IPS DF 6.9 (cell line): Measurements from ENCODE around the gene BRIP1.
"Not testable (repeated sequence)": the region's sequence is repeated elsewhere in the genome, so short reads cannot be mapped to it uniquely, and the experiment has no call there.

Experiments
- DNase-seq: peaks from one replicate; pipeline ENCODE4 v3.0.0-alpha.2; 2013; ENCODE audit warnings: low read depth, low spot score
- H3K27ac ChIP-seq: one replicate; pipeline ENCODE4 v1.5.1; 2013; ENCODE audit warnings: low read length, control low read depth
- H3K27me3 ChIP-seq: 2 replicates; pipeline ENCODE4 v1.6.1; 2013; ENCODE audit warnings: mild to moderate bottlenecking, low read length; ENCODE audit not compliant: control insufficient read depth, insufficient read depth
- H3K36me3 ChIP-seq: 2 replicates; pipeline ENCODE4 v1.6.1; 2013; ENCODE audit warnings: low read length; ENCODE audit not compliant: control insufficient read depth, insufficient read depth
- H3K4me1 ChIP-seq: 2 replicates; pipeline ENCODE4 v1.6.1; 2013; ENCODE audit warnings: low read length; ENCODE audit not compliant: control insufficient read depth, insufficient read depth
- H3K4me3 ChIP-seq: 2 replicates; pipeline ENCODE4 v1.5.1; 2013; ENCODE audit warnings: mild to moderate bottlenecking, low read length
- H3K9me3 ChIP-seq: 2 replicates; pipeline ENCODE4 v1.6.1; 2013; ENCODE audit warnings: low read length, inconsistent platforms; ENCODE audit not compliant: control insufficient read depth, insufficient read depth
- WGBS: extraction: QIAGEN DNeasy Blood & Tissue Kit; methylation state at CpG from one replicate; pipeline ENCODE4 v1.1.7; 2013; ENCODE audit warnings: mixed read lengths, missing lambda C conversion rate; ENCODE audit not compliant: insufficient read length, insufficient coverage; 5-methylcytosine and 5-hydroxymethylcytosine counted together

Gene BRIP1

GRCh38 chr17:61784510-61784909 is 78.8 kb downstream of the BRIP1 start:
- WGBS = no CpG with 5 or more reads among the region's 4 CpGs
- Histone ChIP-seq H3K36me3 (no peaks in the 10 kb centered on the region), H3K27me3 (no peaks in the 10 kb centered on the region), H3K9me3 (no peaks in the 10 kb centered on the region), H3K4me1 (no peaks in the 10 kb centered on the region), H3K27ac (no peak overlapping the region), H3K4me3 (no peak overlapping the region)
- no peak for DNase-seq

- Histone ChIP-seq H3K4me1 (no peaks in the 10 kb centered on the region), H3K36me3 (no peaks in the 10 kb centered on the region)
Observed at GRCh38 chr17:61783556-61784304, 79.6 kb downstream of the BRIP1 start.

GRCh38 chr17:61783120-61783519 is 80.2 kb downstream of the BRIP1 start:
- no peaks in the 10 kb centered on the region for H3K4me1 ChIP-seq
- H3K27ac ChIP-seq = no peak overlapping the region
- DNase-seq = no peak
- H3K36me3 ChIP-seq = no peaks in the 10 kb centered on the region
- no peaks in the 10 kb centered on the region for H3K9me3 ChIP-seq
- no peak overlapping the region for H3K4me3 ChIP-seq
- WGBS = no CpG with 5 or more reads among the region's 1 CpG
- no peaks in the 10 kb centered on the region for H3K27me3 ChIP-seq

More at GRCh38 chr17:61783556-61784304, 79.6 kb downstream of the BRIP1 start:
- Histone ChIP-seq H3K27ac (no peak overlapping the region), H3K27me3 (no peaks in the 10 kb centered on the region), H3K4me3 (no peak overlapping the region), H3K9me3 (no peaks in the 10 kb centered on the region)
- DNase-seq = no peak

GRCh38 chr17:61782683-61783082 is 80.6 kb downstream of the BRIP1 start:
- H3K27ac ChIP-seq = no peak overlapping the region
- H3K4me3 ChIP-seq = no peak overlapping the region
- H3K4me1 ChIP-seq = no peaks in the 10 kb centered on the region
- WGBS = no CpG with 5 or more reads among the region's 1 CpG
- no peaks in the 10 kb centered on the region for H3K27me3 ChIP-seq
- no peak for DNase-seq
- no peaks in the 10 kb centered on the region for H3K9me3 ChIP-seq
- H3K36me3 ChIP-seq = no peaks in the 10 kb centered on the region

- WGBS = no CpG with 5 or more reads among the region's 2 CpGs
- H3K36me3 ChIP-seq = no peaks in the 10 kb centered on the region
- no peaks in the 10 kb centered on the region for H3K9me3 ChIP-seq
- DNase-seq = no peak
- H3K4me1 ChIP-seq = no peaks in the 10 kb centered on the region
- H3K4me3 ChIP-seq = no peak overlapping the region
- H3K27me3 ChIP-seq = no peaks in the 10 kb centered on the region
- no peak overlapping the region for H3K27ac ChIP-seq
Observed at GRCh38 chr17:61775364-61775763, 88.0 kb downstream of the BRIP1 start.

GRCh38 chr17:61774724-61775123 is 88.6 kb downstream of the BRIP1 start:
- WGBS = no CpG with 5 or more reads among the region's 2 CpGs
- no peak overlapping the region for H3K4me3 ChIP-seq
- H3K27me3 ChIP-seq = no peaks in the 10 kb centered on the region
- no peaks in the 10 kb centered on the region for H3K9me3 ChIP-seq
- H3K4me1 ChIP-seq = no peaks in the 10 kb centered on the region
- H3K27ac ChIP-seq = no peak overlapping the region
- no peak for DNase-seq
- H3K36me3 ChIP-seq = no peaks in the 10 kb centered on the region

GRCh38 chr17:61774087-61774486 is 89.2 kb downstream of the BRIP1 start:
- WGBS = no CpG with 5 or more reads among the region's 3 CpGs
- H3K4me3 ChIP-seq, H3K27ac ChIP-seq, H3K36me3 ChIP-seq, H3K9me3 ChIP-seq, DNase-seq, H3K4me1 ChIP-seq, H3K27me3 ChIP-seq: not testable (repeated sequence)

GRCh38 chr17:61770752-61771533 is 92.4 kb downstream of the BRIP1 start:
- Histone ChIP-seq H3K36me3 (no peaks in the 10 kb centered on the region), H3K27ac (no peak overlapping the region), H3K9me3 (no peaks in the 10 kb centered on the region), H3K27me3 (no peaks in the 10 kb centered on the region), H3K4me3 (no peak overlapping the region), H3K4me1 (no peaks in the 10 kb centered on the region)
- no peak for DNase-seq
- no CpG with 5 or more reads among the region's 2 CpGs for WGBS

GRCh38 chr17:61770043-61770442 is 93.3 kb downstream of the BRIP1 start:
- H3K4me3 ChIP-seq = no peak overlapping the region
- no peaks in the 10 kb centered on the region for H3K9me3 ChIP-seq
- DNase-seq = no peak
- no peaks in the 10 kb centered on the region for H3K36me3 ChIP-seq
- no peaks in the 10 kb centered on the region for H3K27me3 ChIP-seq
- H3K27ac ChIP-seq = no peak overlapping the region
- H3K4me1 ChIP-seq = no peaks in the 10 kb centered on the region

- DNase-seq = no peak
- 83% methylated on average over 1 of the region's 3 CpGs for WGBS
- Histone ChIP-seq H3K4me1 (no peaks in the 10 kb centered on the region), H3K9me3 (no peaks in the 10 kb centered on the region), H3K27me3 (no peaks in the 10 kb centered on the region), H3K4me3 (no peak overlapping the region), H3K27ac (no peak overlapping the region), H3K36me3 (no peaks in the 10 kb centered on the region)
Observed at GRCh38 chr17:61768405-61768804, 94.9 kb downstream of the BRIP1 start.

GRCh38 chr17:61766520-61766919 is 96.8 kb downstream of the BRIP1 start:
- Histone ChIP-seq H3K27me3 (no peaks in the 10 kb centered on the region), H3K27ac (no peak overlapping the region), H3K9me3 (no peaks in the 10 kb centered on the region), H3K4me1 (no peaks in the 10 kb centered on the region), H3K4me3 (no peak overlapping the region), H3K36me3 (no peaks in the 10 kb centered on the region)
- no CpG with 5 or more reads among the region's 2 CpGs for WGBS
- DNase-seq = no peak
